IMR-90 (cell line): ENCODE data around the gene FAM193A. TPM values are rescaled to one million over a fixed set of nuclear protein-coding genes. Genes with fewer than 3 reads are reported as not detected.

Experiments
- ATAC-seq: fragments of 200-7000 bp; cut with Tn5 transposase; 2 replicates; pipeline ENCODE4 v1.9.1; 2020; ENCODE audit warnings: low read depth, mild to moderate bottlenecking, moderate library complexity
- BruUV-seq: library from RNA; stranded (reverse); fragments of 400-500 nt; replicated peaks from 2 replicates; lab custom pipeline; 2021; lab: Mats Ljungman, UMichigan
- CTCF ChIA-PET: fragments of 300-600 bp; formaldehyde crosslinking; extraction: SDS; loops from one replicate; lab custom pipeline; 2021; ENCODE audit warnings: antibody characterized with exemption; lab: Yijun Ruan, JAX
- POLR2A ChIA-PET: fragments of 300-600 bp; sonication (Branson Sonifier 250); formaldehyde crosslinking; loops from one replicate; lab custom pipeline; 2022; ENCODE audit warnings: antibody characterized with exemption; ENCODE audit not compliant: unreplicated experiment; lab: Charles Lee
- DNase-seq: peaks from one replicate; pipeline ENCODE4 v3.0.0; 2013
- H2AFZ ChIP-seq: replicated peaks from 2 replicates; pipeline ENCODE3; 2013; ENCODE audit warnings: low read length, mild to moderate bottlenecking; ENCODE audit not compliant: poor library complexity
- H2AK5ac ChIP-seq: 2 replicates; pipeline ENCODE4 v1.6.1; 2013; ENCODE audit warnings: low read depth, low read length, inconsistent platforms
- H2AK9ac ChIP-seq: replicated peaks from 2 replicates; pipeline ENCODE3; 2013; ENCODE audit warnings: mild to moderate bottlenecking, low read depth, low read length, moderate library complexity; ENCODE audit not compliant: poor library complexity
- H2BK120ac ChIP-seq: 2 replicates; pipeline ENCODE4 v1.6.1; 2013; ENCODE audit warnings: low read depth, low read length, inconsistent platforms
- H2BK15ac ChIP-seq: 3 replicates; pipeline ENCODE4 v1.6.1; 2013; ENCODE audit warnings: low read depth, low read length, inconsistent platforms
- H2BK20ac ChIP-seq: 2 replicates; pipeline ENCODE4 v1.6.1; 2013; ENCODE audit warnings: low read depth, mild to moderate bottlenecking, inconsistent platforms, low read length, moderate library complexity
- H2BK5ac ChIP-seq: 2 replicates; pipeline ENCODE4 v1.6.1; 2013; ENCODE audit warnings: mild to moderate bottlenecking, low read depth, low read length, inconsistent platforms; ENCODE audit not compliant: poor library complexity, severe bottlenecking
- H3K14ac ChIP-seq: replicated peaks from 2 replicates; pipeline ENCODE4 v1.6.1; 2013; ENCODE audit warnings: low read depth, low read length, inconsistent platforms
- H3K18ac ChIP-seq: 2 replicates; pipeline ENCODE4 v1.6.1; 2013; ENCODE audit warnings: low read depth, low read length, control low read depth
- H3K23ac ChIP-seq: 2 replicates; pipeline ENCODE4 v1.6.1; 2013; ENCODE audit warnings: low read depth, low read length, inconsistent platforms
- H3K27ac ChIP-seq: 2 replicates; pipeline ENCODE4 v1.5.1; 2013; ENCODE audit warnings: mild to moderate bottlenecking, control low read depth, low read length; ENCODE audit not compliant: insufficient read depth
- H3K27me3 ChIP-seq: 2 replicates; pipeline ENCODE4 v1.6.1; 2013; ENCODE audit warnings: low read length; ENCODE audit not compliant: control insufficient read depth, insufficient read depth
- H3K36me3 ChIP-seq: 2 replicates; pipeline ENCODE4 v1.6.1; 2013; ENCODE audit warnings: low read length, mixed read lengths; ENCODE audit not compliant: control insufficient read depth, insufficient read depth
- H3K4ac ChIP-seq: 2 replicates; pipeline ENCODE4 v1.6.1; 2013; ENCODE audit warnings: low read depth, low read length, inconsistent platforms
- H3K4me1 ChIP-seq: 2 replicates; pipeline ENCODE4 v1.6.1; 2013; ENCODE audit warnings: low read length, mixed read lengths; ENCODE audit not compliant: control insufficient read depth, insufficient read depth
- H3K4me2 ChIP-seq: 2 replicates; pipeline ENCODE4 v1.6.1; 2013; ENCODE audit warnings: low read depth, mild to moderate bottlenecking, control low read depth, low read length, moderate library complexity
- H3K4me3 ChIP-seq: 2 replicates; pipeline ENCODE4 v1.5.1; 2013; ENCODE audit warnings: low read depth, mild to moderate bottlenecking, control low read depth, low read length, moderate library complexity; ENCODE audit not compliant: insufficient read depth
- H3K56ac ChIP-seq: 2 replicates; pipeline ENCODE4 v1.6.1; 2013; ENCODE audit warnings: low read length, inconsistent platforms; ENCODE audit not compliant: insufficient read depth; ENCODE audit errors: extremely low read depth
- H3K79me1 ChIP-seq, 2 experiments: 2 replicates each; pipeline ENCODE4 v1.6.1; 2013; ENCODE audit warnings: low read length in 2 of 2, inconsistent platforms in 1 of 2, low read depth in 1 of 2
- H3K9ac ChIP-seq: 2 replicates; pipeline ENCODE4 v1.6.1; 2013; ENCODE audit warnings: low read depth, low read length, control low read depth
- H3K9me1 ChIP-seq: 2 replicates; pipeline ENCODE4 v1.6.1; 2013; ENCODE audit warnings: low read length, inconsistent platforms; ENCODE audit not compliant: insufficient read depth
- H3K9me3 ChIP-seq: 2 replicates; pipeline ENCODE4 v1.6.1; 2013; ENCODE audit warnings: low read length; ENCODE audit not compliant: control insufficient read depth, insufficient read depth
- H4K20me1 ChIP-seq: 2 replicates; pipeline ENCODE4 v1.6.1; 2013; ENCODE audit warnings: low read length, inconsistent platforms; ENCODE audit not compliant: insufficient read depth
- H4K5ac ChIP-seq: 2 replicates; pipeline ENCODE4 v1.6.1; 2013; ENCODE audit warnings: mild to moderate bottlenecking, low read depth, low read length, control low read depth
- H4K8ac ChIP-seq, 2 experiments: 2 replicates each; pipeline ENCODE4 v1.6.1; 2013; ENCODE audit warnings: low read depth in 2 of 2, low read length in 2 of 2, control low read depth in 1 of 2, inconsistent platforms in 1 of 2
- H4K91ac ChIP-seq: 2 replicates; pipeline ENCODE4 v1.6.1; 2013; ENCODE audit warnings: low read depth, low read length, inconsistent platforms; ENCODE audit not compliant: insufficient read depth
- CEBPB ChIP-seq: IDR thresholded peaks from 2 replicates; pipeline ENCODE4 v1.6.1; 2012; ENCODE audit warnings: low read depth, low read length, improper control_type of control experiment
- CTCF ChIP-seq: conservative IDR thresholded peaks from 2 replicates; pipeline ENCODE4 v1.5.1; 2012; ENCODE audit warnings: mild to moderate bottlenecking, low read depth, low read length, improper control_type of control experiment
- RCOR1 ChIP-seq: IDR thresholded peaks from 2 replicates; pipeline ENCODE4 v1.6.1; 2012; ENCODE audit warnings: mild to moderate bottlenecking, low read length, improper control_type of control experiment; ENCODE audit not compliant: insufficient replicate concordance
- WGBS, 2 experiments: methylation state at CpG; one replicate each; pipeline versions ENCODE4 v1.1.5 to v1.1.7; 2013; ENCODE audit warnings: missing lambda C conversion rate in 2 of 2; ENCODE audit not compliant: insufficient read length in 1 of 2; ENCODE audit errors: extremely low coverage in 2 of 2; 5-methylcytosine and 5-hydroxymethylcytosine counted together
- dilution Hi-C: fragments of 300-500 bp; cut with HindIII; formaldehyde crosslinking; loops from one replicate; pipeline ENCODE4 v1.14.3; 2018; ENCODE audit warnings: low sequenced_read_pairs; ENCODE audit not compliant: unreplicated experiment
- in situ Hi-C: fragments of 300-500 bp; cut with MboI; formaldehyde crosslinking; loops from 3 replicates; pipeline ENCODE4 v1.14.3; 2019; ENCODE audit warnings: low sequenced_read_pairs, inconsistent platforms, mixed read lengths
- intact Hi-C: fragments of 100-400 bp; cut with micrococcal nuclease; formaldehyde crosslinking; loops from 2 replicates; pipeline ENCODE4 v1.10.0; 2022
- polyA plus RNA-seq, 3 experiments: library from polyadenylated mRNA; depleted of rRNA; stranded (reverse); fragments of >200 nt; gene quantifications; 2 replicates each; pipeline ENCODE4 v1.2.3, GENCODE V29; 2012; ENCODE audit warnings: low replicate concordance in 1 of 3
- total RNA-seq: library from RNA; depleted of rRNA; stranded (reverse); fragments of >200 nt; gene quantifications from 2 replicates; pipeline ENCODE4 v1.2.3, GENCODE V29; 2012

Gene FAM193A
- total and polyA plus RNA-seq, 2 of the 4 experiments (the other 2 are of a cell fraction) = 6.8 to 11.0 TPM

GRCh38 chr4:2684486-2684885, 148.0 kb downstream of the FAM193A start:
- no peak overlapping the region for H2BK120ac ChIP-seq
- H3K56ac ChIP-seq = no peak overlapping the region
- H3K14ac ChIP-seq = no peak overlapping the region
- no TSS peak for BruUV-seq
- no peak for ATAC-seq
- H4K91ac ChIP-seq = no peak overlapping the region
- no peak overlapping the region for H3K18ac ChIP-seq
- H3K36me3 ChIP-seq = peaks cover 37% of the 10 kb centered on the region
- H3K9ac ChIP-seq = no peak overlapping the region
- no peak overlapping the region for H2AFZ ChIP-seq
- H3K27ac ChIP-seq = no peak overlapping the region
- intact Hi-C loops = no loop called here
- H3K4me3 ChIP-seq = no peak overlapping the region
- TF ChIP-seq CEBPB = no peak
- no peak for TF ChIP-seq CTCF
- TF ChIP-seq RCOR1 = no peak
- no peaks in the 10 kb centered on the region for H3K27me3 ChIP-seq
- POLR2A ChIA-PET = no interaction called here
- no peak overlapping the region for H2BK5ac ChIP-seq
- in situ Hi-C loops = no loop called here
- peaks cover 42 to 77% of the 10 kb centered on the region in 2 experiments for H3K79me1 ChIP-seq
- no peak overlapping the region for H3K23ac ChIP-seq
- no peak overlapping the region for H2BK20ac ChIP-seq
- no peak overlapping the region for H2BK15ac ChIP-seq
- no peak overlapping the region for H3K4ac ChIP-seq
- no peak overlapping the region for H4K5ac ChIP-seq
- peaks cover 5% of the 10 kb centered on the region; the same call in 1 of the 2 replicates for H4K20me1 ChIP-seq
- no peaks in the 10 kb centered on the region for H3K9me3 ChIP-seq
- H3K4me2 ChIP-seq = no peak overlapping the region
- no peak overlapping the region for H2AK5ac ChIP-seq
- dilution Hi-C loops = no loop called here
- CTCF ChIA-PET = interaction anchor here (0.6 kb wide), 1 partner anchor 47 kb away, joined by 3 read pairs; no protein-coding TSS in a partner anchor
- no peak overlapping the region for H2AK9ac ChIP-seq
- no peaks in the 10 kb centered on the region for H3K4me1 ChIP-seq
- DNase-seq = no peak
- no peak overlapping the region for H4K8ac ChIP-seq
- WGBS, 2 experiments = 98% methylated on average over 5 of the region's 9 CpGs; no CpG with 5 or more reads in 1 of the 2 experiments
- H3K9me1 ChIP-seq = peaks cover 23% of the 10 kb centered on the region
